LNCaP clone FGC (cell line): ENCODE measurements around the gene ATG2B.

Experiments
- DNase-seq: peaks from one replicate; pipeline ENCODE4 v3.0.0-alpha.2; 2011; ENCODE audit warnings: low read depth
- H3K4me3 ChIP-seq: 2 replicates; pipeline ENCODE4 v1.5.1; 2011; ENCODE audit warnings: mild to moderate bottlenecking, low read depth, low read length, control low read depth
- TF ChIP-seq, protein P1 (sequence below): IDR thresholded peaks from 2 replicates; pipeline ENCODE4 v1.5.1; 2012; ENCODE audit warnings: mild to moderate bottlenecking; ENCODE audit not compliant: control insufficient read depth, insufficient read depth; ENCODE audit errors: extremely low read depth

ATG2B gene

DNA sequence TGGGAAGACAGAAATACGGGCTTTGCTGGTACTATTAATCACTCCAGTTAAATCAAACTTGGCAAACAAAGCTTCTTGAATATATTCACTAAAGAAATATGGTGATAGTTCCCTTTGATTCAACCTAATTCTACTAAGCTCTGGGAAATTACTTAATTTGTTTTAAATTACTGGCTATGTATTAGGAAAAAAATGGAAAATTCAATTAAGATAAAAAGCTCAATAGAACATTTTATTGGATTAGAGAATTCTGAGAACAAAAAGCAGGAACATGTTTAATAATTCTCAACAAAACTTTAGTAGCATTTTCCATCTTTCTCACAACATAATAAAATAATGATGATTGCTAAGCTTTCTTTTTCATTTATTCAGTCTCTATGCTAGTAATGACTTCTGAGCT lies 76.9 kb downstream of the ATG2B start:
- TF ChIP-seq, protein P1, sequence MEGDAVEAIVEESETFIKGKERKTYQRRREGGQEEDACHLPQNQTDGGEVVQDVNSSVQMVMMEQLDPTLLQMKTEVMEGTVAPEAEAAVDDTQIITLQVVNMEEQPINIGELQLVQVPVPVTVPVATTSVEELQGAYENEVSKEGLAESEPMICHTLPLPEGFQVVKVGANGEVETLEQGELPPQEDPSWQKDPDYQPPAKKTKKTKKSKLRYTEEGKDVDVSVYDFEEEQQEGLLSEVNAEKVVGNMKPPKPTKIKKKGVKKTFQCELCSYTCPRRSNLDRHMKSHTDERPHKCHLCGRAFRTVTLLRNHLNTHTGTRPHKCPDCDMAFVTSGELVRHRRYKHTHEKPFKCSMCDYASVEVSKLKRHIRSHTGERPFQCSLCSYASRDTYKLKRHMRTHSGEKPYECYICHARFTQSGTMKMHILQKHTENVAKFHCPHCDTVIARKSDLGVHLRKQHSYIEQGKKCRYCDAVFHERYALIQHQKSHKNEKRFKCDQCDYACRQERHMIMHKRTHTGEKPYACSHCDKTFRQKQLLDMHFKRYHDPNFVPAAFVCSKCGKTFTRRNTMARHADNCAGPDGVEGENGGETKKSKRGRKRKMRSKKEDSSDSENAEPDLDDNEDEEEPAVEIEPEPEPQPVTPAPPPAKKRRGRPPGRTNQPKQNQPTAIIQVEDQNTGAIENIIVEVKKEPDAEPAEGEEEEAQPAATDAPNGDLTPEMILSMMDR, result no peak
- DNase-seq, result no peak
- H3K4me3 ChIP-seq, result no peak overlapping the region

DNA sequence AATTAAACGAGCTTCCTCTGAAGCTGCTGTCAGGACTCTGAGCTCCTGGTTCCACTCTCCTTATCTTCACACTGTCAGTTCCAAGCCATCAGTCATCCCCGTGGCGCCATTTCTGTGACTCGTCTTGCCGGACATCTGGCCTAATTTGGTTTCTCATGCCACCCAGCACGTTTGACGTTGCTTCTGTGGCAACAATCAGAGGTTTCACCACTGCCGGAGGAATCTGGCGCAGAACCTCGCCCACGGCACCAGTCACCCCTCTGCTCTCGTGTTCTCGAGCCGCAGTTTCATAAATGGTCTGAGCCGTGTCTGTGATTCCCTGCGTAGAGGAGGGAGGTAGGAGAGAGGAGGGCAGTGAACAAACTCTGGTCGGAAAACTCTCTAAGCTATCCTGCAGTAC lies 77.5 kb downstream of the ATG2B start:
- TF ChIP-seq, protein P1, result no peak
- no peak for DNase-seq
- no peak overlapping the region for H3K4me3 ChIP-seq

DNA sequence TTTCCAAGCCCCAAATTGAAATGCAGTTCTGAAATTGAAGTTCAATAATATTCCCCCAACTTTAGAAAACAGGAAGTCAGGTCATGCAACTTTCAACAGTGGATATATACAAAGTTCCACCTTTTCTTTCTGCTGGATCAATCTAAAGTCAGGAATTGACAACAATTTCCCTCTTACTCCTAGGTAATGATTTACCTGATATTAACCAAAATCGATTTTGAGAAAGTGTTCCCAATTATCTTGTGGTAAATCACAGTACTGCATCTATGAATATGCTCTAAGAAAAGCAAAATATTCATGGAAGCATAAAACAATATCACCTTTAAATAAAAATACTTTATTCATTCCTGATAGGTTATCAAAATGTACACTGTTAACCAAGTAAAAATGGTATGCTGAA lies 78.7 kb downstream of the ATG2B start:
- TF ChIP-seq, protein P1, result no peak
- H3K4me3 ChIP-seq, result no peak overlapping the region
- DNase-seq, result no peak

DNA sequence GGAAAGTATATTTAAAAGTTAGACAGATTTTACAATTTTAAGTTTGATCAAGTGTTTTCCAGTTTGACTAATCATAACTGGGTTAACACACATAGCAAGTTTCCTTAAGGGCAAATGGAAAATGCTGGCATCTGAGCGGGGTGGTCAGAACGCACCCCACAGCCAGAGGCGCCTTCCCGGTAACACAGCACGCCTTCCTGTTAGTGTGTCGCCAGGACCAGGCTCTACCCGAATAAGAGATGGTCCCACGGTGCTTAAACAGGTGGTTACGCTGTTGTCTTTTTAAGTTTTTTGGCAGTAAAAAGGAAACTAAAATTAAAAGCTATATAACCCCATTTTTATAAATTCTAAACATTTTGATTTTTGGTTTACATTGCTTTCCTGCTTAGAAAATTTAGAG lies 79.1 kb downstream of the ATG2B start:
- TF ChIP-seq, protein P1, result no peak
- H3K4me3 ChIP-seq, result no peak overlapping the region
- no peak for DNase-seq

DNA sequence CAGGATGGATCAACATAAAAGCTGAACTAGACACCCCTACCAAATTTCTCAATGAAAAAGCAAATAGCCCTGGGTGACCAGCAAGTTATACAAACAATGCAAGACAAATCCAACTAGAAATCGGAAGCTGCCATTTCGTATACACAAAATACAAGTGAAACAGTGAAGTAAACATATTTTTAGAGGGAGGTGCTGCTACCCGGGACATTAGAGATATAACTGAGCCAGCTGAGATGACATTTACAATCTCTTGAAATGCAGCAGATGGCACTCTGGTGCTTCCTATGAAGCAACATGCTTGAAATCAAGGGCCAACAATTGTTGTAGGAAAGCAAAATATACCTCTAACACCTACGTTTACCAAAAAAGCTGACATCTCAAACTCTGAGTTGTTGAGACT lies 81.7 kb downstream of the ATG2B start:
- no peak overlapping the region for H3K4me3 ChIP-seq
- TF ChIP-seq, protein P1, result peak; percentile 53
- DNase-seq, result no peak

DNA sequence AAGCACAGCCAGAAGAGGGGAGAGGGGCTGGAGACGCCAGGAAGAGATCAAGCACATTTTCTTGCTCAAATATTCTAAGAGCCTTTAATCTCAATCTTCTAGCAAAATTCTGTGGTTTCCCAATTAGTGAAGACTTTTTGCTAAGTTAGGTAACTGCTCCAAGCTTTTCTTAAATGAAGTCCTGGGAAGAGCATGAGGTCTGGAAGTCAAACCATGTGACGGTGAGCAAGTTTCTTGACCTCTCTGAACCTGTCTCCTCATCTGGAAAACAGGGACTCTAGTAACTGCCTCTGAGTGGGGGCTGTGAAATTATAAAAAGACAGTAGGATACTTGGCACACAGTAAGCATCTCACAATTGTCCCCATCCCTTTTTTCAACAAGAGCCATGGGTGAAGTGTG lies 83.0 kb downstream of the ATG2B start:
- H3K4me3 ChIP-seq, result no peak overlapping the region
- DNase-seq, result no peak
- TF ChIP-seq, protein P1, result no peak

DNA sequence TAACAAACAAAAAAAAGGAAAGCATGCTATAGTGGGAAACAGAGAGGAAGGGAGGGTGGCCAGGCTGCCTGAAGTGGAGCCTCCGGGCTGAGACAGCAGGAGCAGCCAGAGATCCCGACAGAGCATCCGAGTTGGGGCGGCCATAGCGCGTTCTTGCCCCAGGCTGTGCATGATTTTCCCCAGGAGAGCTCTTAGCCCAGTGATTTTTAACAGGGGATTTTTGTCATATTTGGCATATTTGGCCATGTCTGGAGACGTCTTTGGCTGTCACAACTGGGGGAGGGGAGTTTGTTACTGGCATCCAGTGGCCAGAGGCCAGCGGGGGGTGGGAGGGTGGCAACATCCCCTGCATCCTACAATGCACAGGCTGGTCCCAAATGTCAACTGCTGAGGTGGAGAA lies 83.6 kb downstream of the ATG2B start:
- no peak overlapping the region for H3K4me3 ChIP-seq
- no peak for DNase-seq
- TF ChIP-seq, protein P1, result no peak
